Measurements from ENCODE around the gene CCL2. TPM values are rescaled to one million over a fixed set of nuclear protein-coding genes. Genes with fewer than 3 reads are reported as not detected.

Gene CCL2
- total RNA-seq, 1 donor from 2014 or later, result 53.3 TPM

DNA sequence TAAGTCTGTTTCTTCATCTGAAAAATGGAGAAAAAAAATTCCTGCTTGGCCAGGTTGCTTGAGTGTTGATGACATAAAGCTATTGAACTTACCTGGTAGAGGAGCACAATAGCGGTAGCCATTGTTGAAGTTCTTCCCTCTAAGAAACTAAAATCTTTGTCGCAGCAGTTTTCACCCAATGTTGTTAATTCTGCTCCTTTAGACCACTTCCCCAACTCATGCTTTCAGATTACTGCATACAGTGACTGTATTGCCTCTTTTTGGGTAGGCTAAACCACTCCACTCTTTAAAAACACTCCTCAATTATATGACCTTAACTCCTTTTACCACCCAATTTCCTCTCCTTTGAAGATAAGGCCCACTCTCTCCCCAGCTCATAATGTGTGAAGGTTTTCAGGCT, 35.7 kb upstream of the CCL2 start:
- DNase-seq, result no peak
- TF ChIP-seq, protein P1, sequence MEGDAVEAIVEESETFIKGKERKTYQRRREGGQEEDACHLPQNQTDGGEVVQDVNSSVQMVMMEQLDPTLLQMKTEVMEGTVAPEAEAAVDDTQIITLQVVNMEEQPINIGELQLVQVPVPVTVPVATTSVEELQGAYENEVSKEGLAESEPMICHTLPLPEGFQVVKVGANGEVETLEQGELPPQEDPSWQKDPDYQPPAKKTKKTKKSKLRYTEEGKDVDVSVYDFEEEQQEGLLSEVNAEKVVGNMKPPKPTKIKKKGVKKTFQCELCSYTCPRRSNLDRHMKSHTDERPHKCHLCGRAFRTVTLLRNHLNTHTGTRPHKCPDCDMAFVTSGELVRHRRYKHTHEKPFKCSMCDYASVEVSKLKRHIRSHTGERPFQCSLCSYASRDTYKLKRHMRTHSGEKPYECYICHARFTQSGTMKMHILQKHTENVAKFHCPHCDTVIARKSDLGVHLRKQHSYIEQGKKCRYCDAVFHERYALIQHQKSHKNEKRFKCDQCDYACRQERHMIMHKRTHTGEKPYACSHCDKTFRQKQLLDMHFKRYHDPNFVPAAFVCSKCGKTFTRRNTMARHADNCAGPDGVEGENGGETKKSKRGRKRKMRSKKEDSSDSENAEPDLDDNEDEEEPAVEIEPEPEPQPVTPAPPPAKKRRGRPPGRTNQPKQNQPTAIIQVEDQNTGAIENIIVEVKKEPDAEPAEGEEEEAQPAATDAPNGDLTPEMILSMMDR (IDR thresholded peaks at IDR 0.05), result no peak
- no peak for ATAC-seq
- Histone ChIP-seq H3K4me1 (peaks cover 22% of the 10 kb centered on the region), H3K27ac (peak overlapping the region; percentile 60), H3K36me3 (no peaks in the 10 kb centered on the region), H3K9me3 (no peaks in the 10 kb centered on the region), H3K4me3 (no peak overlapping the region), H3K27me3 (no peaks in the 10 kb centered on the region)
- intact Hi-C loops (cut with DNase I), result no loop called here

DNA sequence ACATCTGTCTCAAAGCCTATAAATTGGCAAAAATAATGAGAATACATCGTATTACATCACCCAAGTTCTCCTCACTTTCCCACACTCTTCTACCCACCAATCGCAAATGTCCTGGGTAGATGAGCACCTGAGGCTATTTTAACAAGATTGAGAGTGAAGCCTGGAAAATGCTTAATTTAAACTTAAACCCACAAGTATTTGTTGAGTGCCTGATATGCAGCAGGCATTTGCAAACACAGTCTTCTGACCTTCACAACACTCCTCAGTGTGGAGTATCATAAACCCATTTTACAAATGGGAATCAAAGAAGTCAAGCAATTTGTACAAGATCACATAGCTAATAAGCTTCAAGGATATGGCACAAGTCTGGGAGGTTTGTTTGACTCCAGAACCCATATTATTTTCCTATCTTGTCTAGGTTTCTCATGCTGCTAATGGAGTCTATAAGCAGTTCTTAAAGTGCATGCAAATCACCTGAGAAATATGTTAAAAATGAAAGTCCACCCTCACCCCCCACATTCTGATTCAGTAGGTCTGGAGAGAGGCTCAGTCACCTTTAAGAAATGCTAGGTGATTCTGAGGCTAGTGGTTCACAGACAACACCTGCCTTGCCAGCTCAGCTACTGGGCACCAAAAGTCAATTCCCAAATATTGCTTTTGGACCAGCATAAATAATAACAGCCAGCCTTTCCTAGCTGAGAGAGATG, 34.9 kb upstream of the CCL2 start:
- Histone ChIP-seq H3K4me1 (peaks cover 22% of the 10 kb centered on the region), H3K36me3 (no peaks in the 10 kb centered on the region), H3K9me3 (no peaks in the 10 kb centered on the region), H3K27ac (peak overlapping the region; percentile 60), H3K27me3 (no peaks in the 10 kb centered on the region), H3K4me3 (no peak overlapping the region)
- ATAC-seq, result peak; percentile 38
- intact Hi-C loops (cut with DNase I), result no loop called here
- TF ChIP-seq, protein P1 (IDR thresholded peaks at IDR 0.05), result no peak
- no peak for DNase-seq

DNA sequence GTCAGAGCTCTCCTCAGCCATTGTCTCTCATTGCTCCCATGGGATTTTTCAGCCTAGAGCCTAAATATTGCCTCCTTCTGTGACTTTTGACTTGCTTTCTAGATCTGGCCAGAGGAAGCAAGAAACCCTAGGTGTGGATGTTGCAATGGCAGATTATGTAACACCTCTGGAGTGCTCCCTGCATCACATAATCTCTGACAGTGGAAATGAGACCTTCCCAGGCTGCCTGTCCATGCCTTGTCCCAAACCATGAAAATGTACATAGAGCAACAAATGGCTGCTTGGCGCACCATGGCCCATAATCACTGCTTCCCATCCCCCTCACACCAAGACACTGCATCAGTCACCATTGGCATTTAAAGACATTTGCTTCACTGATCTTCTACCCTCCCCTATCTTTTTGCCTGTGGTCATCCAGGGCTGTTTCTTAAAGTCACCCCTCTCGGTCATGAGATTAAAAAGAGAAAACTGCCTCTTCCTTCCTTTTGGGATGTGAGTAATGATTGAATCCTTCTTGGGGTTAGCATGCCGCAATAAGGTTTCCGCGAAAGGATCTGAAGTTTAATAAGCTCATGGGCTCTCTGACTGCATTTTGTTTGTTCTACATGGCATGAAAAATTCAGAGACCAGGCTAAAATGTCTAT, 34.2 kb upstream of the CCL2 start:
- H3K27me3 ChIP-seq, result no peaks in the 10 kb centered on the region
- ATAC-seq (peak; percentile 82), DNase-seq (no peak)
- peak overlapping the region; percentile 60 for H3K27ac ChIP-seq
- TF ChIP-seq, protein P1 (IDR thresholded peaks at IDR 0.05), result no peak
- H3K36me3 ChIP-seq, result no peaks in the 10 kb centered on the region
- intact Hi-C loops (cut with DNase I), result no loop called here
- no peaks in the 10 kb centered on the region for H3K9me3 ChIP-seq
- H3K4me3 ChIP-seq, result no peak overlapping the region
- peaks cover 22% of the 10 kb centered on the region for H3K4me1 ChIP-seq

DNA sequence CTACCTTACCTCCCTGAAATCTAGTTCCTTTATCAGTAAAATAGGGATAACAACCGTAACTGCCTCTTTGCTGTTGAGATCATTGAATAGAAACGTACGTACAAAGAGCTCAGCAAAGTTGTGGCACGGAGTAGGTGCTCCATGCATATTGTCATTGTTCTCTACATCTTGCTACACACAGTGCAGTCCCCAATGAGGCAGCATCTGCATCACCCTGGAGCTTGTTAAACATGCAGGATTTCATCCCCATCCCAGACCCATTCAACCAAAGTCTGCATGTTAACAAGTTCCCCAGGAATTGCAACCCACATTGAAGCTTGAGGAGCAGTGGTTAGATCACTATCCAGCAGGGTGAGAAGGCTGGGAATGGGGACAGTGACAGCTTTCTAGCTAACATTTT, 33.7 kb upstream of the CCL2 start:
- no peak for DNase-seq
- no peak overlapping the region for H3K4me3 ChIP-seq
- intact Hi-C loops (cut with DNase I), result no loop called here
- peaks cover 22% of the 10 kb centered on the region for H3K4me1 ChIP-seq
- H3K27me3 ChIP-seq, result no peaks in the 10 kb centered on the region
- TF ChIP-seq, protein P1 (IDR thresholded peaks at IDR 0.05), result no peak
- H3K9me3 ChIP-seq, result no peaks in the 10 kb centered on the region
- ATAC-seq, result no peak
- no peaks in the 10 kb centered on the region for H3K36me3 ChIP-seq
- no peak overlapping the region for H3K27ac ChIP-seq

DNA sequence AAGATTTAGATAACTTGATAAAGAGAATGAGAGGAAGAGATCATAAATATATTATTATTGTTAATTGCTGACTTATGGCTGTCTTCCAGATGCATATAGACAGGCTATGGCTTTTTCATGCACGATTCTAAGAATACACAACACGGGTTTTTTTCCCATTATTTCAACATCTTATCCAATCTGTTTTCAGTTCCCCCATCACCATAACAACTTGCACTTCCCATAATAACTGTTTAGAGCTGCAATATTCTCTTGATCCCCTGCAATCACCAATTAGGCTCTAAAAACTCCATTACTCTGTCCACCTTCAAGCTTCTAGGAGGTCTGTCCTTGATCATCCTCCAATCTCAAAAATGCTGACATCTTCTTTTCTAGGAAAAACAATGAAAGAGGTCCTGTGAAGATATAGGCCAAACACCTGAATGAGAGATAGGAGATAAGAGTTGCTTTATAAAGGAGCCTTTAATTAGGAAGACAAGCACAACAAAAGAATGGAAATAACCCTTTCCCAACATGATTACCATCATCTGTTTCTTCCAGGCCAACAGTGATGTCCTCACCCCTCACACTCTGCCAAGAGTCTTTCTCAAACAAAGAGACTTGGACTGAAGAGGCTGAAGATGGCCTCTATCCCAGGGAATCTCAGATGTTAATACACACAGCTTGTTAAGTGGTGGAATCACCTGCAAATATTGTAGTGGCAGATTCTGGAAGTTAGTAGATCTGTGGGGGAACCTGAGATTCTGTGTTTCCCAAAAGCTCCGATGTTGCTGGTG, 32.2 kb upstream of the CCL2 start:
- no peaks in the 10 kb centered on the region for H3K27me3 ChIP-seq
- TF ChIP-seq, protein P1 (IDR thresholded peaks at IDR 0.05), result no peak
- no peaks in the 10 kb centered on the region for H3K9me3 ChIP-seq
- intact Hi-C loops (cut with DNase I), result no loop called here
- ATAC-seq (peak; percentile 21), DNase-seq (no peak)
- no peak overlapping the region for H3K4me3 ChIP-seq
- H3K27ac ChIP-seq, result no peak overlapping the region
- H3K4me1 ChIP-seq, result peaks cover 22% of the 10 kb centered on the region
- H3K36me3 ChIP-seq, result no peaks in the 10 kb centered on the region

Measured in upper lobe of right lung (tissue), 1 donor.